Lung (tissue), 12 donors: ENCODE results near the gene INVS. TPM values are rescaled to one million over a fixed set of nuclear protein-coding genes. Genes with fewer than 3 reads are reported as not detected.
"Not testable (repeated sequence)": the region's sequence is repeated elsewhere in the genome, so short reads cannot be mapped to it uniquely, and the experiment has no call there.

ENCODE experiments used
- ATAC-seq: fragments of 200-7000 bp; cut with Tn5 transposase; one replicate; pipeline ENCODE4 v1.9.1; 2020; ENCODE audit warnings: moderate number of reproducible peaks; ENCODE audit not compliant: insufficient read depth, low FRiP score
- DNase-seq, 3 donors: peaks; one replicate each; pipeline ENCODE4 v3.0.0-alpha.2; 2013 to 2017
- H3K27ac ChIP-seq, 2 donors: one replicate each; pipeline ENCODE4 v1.5.1; 2013; ENCODE audit warnings: mild to moderate bottlenecking in 2 of 2, moderate library complexity in 2 of 2, control low read depth in 1 of 2, inconsistent platforms in 1 of 2, low read depth in 1 of 2, low read length in 1 of 2
- H3K27me3 ChIP-seq, 3 donors: one replicate each; pipeline ENCODE4 v1.5.1; 2013; ENCODE audit warnings: low read length in 2 of 3; ENCODE audit not compliant: control insufficient read depth in 3 of 3, insufficient read depth in 3 of 3
- H3K36me3 ChIP-seq, 4 donors: one replicate each; pipeline ENCODE4 v1.5.1; 2013; ENCODE audit warnings: low read length in 4 of 4, mild to moderate bottlenecking in 1 of 4, moderate library complexity in 1 of 4; ENCODE audit not compliant: control insufficient read depth in 4 of 4, insufficient read depth in 4 of 4
- H3K4me1 ChIP-seq, 5 donors: one replicate each; pipeline ENCODE4 v1.5.1; 2013; ENCODE audit warnings: low read length in 5 of 5, mild to moderate bottlenecking in 2 of 5, moderate library complexity in 1 of 5; ENCODE audit not compliant: control insufficient read depth in 5 of 5, insufficient read depth in 5 of 5
- H3K4me3 ChIP-seq: one replicate; pipeline ENCODE4 v1.5.1; 2013; ENCODE audit warnings: mild to moderate bottlenecking, control low read depth, moderate library complexity
- H3K9ac ChIP-seq, 2 donors: one replicate each; pipeline ENCODE4 v1.5.1; 2013; ENCODE audit warnings: low read length in 2 of 2, control low read depth in 1 of 2; ENCODE audit not compliant: insufficient read depth in 1 of 2
- H3K9me3 ChIP-seq, 4 donors: one replicate each; pipeline ENCODE4 v1.5.1; 2013; ENCODE audit warnings: low read length in 3 of 4, mild to moderate bottlenecking in 1 of 4, moderate library complexity in 1 of 4; ENCODE audit not compliant: control insufficient read depth in 4 of 4, insufficient read depth in 3 of 4
- CTCF ChIP-seq: IDR thresholded peaks from 2 replicates; pipeline ENCODE4 v1.5.1; 2012; ENCODE audit warnings: mild to moderate bottlenecking; ENCODE audit errors: control extremely low read depth, extremely low read depth
- WGBS, 2 donors: extraction: QIAGEN DNeasy Blood & Tissue Kit; methylation state at CpG; one replicate each; pipeline ENCODE4 v1.1.7; 2013; 5-methylcytosine and 5-hydroxymethylcytosine counted together
- polyA plus RNA-seq, 2 donors: library from polyadenylated mRNA; stranded (reverse); fragments of 200-250 nt; gene quantifications; one replicate each; pipeline ENCODE4 v1.2.1, GENCODE V29; 2013
- total RNA-seq, 2 donors: library from RNA; depleted of rRNA in 1 of 2; stranded (reverse); fragments of >200 nt in 1 of 2; gene quantifications; one replicate each; pipeline ENCODE4 v1.2.1, GENCODE V29; 2014 to 2021
- donor health status: control.
- donor health status: control.
- donor health status: Bipolar disorder and iron deficiency.
- donor health status: healthy.
- donor health status: DM: yes; HTN: yes; CAD: no.

The INVS gene
- total and polyA plus RNA-seq, 4 donors = 3.4 to 52.1 (median 12.5) TPM

GRCh38 chr9:100145167-100145934 lies 46.3 kb downstream of the INVS start:
- not testable (repeated sequence) for ATAC-seq, H3K27me3 ChIP-seq, H3K9ac ChIP-seq, H3K36me3 ChIP-seq, H3K9me3 ChIP-seq, H3K4me3 ChIP-seq, H3K4me1 ChIP-seq, DNase-seq, H3K27ac ChIP-seq
- 89 to 90% methylated on average over 15 of the region's 15 CpGs for WGBS, 2 donors

- not testable (repeated sequence) for ATAC-seq, H3K27me3 ChIP-seq
These were observed 46.9 kb downstream of the INVS start for GRCh38 chr9:100145976-100146375.

GRCh38 chr9:100150214-100150613 lies 51.2 kb downstream of the INVS start:
- H3K9me3 ChIP-seq = no peaks in the 10 kb centered on the region
- DNase-seq (peak in 2 of 3 donors; percentile 38 to 49), ATAC-seq (no peak)
- H3K36me3 ChIP-seq = no peaks in the 10 kb centered on the region
- TF ChIP-seq CTCF = no peak
- 41 to 74% methylated on average over 2 of the region's 2 CpGs for WGBS, 2 donors
- no peaks in the 10 kb centered on the region for H3K27me3 ChIP-seq
- no peak overlapping the region for H3K27ac ChIP-seq
- no peaks in the 10 kb centered on the region for H3K4me1 ChIP-seq
- H3K4me3 ChIP-seq = no peak overlapping the region
- no peak overlapping the region for H3K9ac ChIP-seq

More at GRCh38 chr9:100145976-100146375, 46.9 kb downstream of the INVS start:
- H3K27ac ChIP-seq, H3K9ac ChIP-seq, DNase-seq, H3K36me3 ChIP-seq, H3K9me3 ChIP-seq, H3K4me1 ChIP-seq, H3K4me3 ChIP-seq: not testable (repeated sequence)
- 88 to 93% methylated on average over 8 of the region's 8 CpGs for WGBS, 2 donors

GRCh38 chr9:100160021-100160420 lies 61.0 kb downstream of the INVS start:
- no peak for ATAC-seq

More at GRCh38 chr9:100160021-100160420, 61.0 kb downstream of the INVS start:
- Histone ChIP-seq H3K9me3 (no peaks in the 10 kb centered on the region), H3K27me3 (no peaks in the 10 kb centered on the region), H3K9ac (no peak overlapping the region), H3K36me3 (peaks cover 0 to 4% (median 0%) of the 10 kb centered on the region in 4 donors), H3K4me3 (no peak overlapping the region), H3K4me1 (no peaks in the 10 kb centered on the region), H3K27ac (no peak overlapping the region)
- no peak for DNase-seq
- no peak for TF ChIP-seq CTCF
- WGBS, 2 donors = 95 to 100% methylated on average over 3 of the region's 3 CpGs
